Myocyte (in vitro differentiated cells): ENCODE measurements around the gene ZNF674. TPM values are rescaled to one million over a fixed set of nuclear protein-coding genes. Genes with fewer than 3 reads are reported as not detected.
"Not testable (repeated sequence)": the region's sequence is repeated elsewhere in the genome, so short reads cannot be mapped to it uniquely, and the experiment has no call there.

ENCODE experiments used
- DNase-seq: peaks from one replicate; pipeline ENCODE4 v3.0.0-alpha.2; 2012; ENCODE audit warnings: low read depth
- total RNA-seq: library from RNA; depleted of rRNA; stranded (reverse); fragments of >200 nt; gene quantifications from 2 replicates; pipeline ENCODE4 v1.2.3, GENCODE V29; 2014

Gene ZNF674
- total RNA-seq, 1 donor from 2014 or later: 1.7 TPM

DNA sequence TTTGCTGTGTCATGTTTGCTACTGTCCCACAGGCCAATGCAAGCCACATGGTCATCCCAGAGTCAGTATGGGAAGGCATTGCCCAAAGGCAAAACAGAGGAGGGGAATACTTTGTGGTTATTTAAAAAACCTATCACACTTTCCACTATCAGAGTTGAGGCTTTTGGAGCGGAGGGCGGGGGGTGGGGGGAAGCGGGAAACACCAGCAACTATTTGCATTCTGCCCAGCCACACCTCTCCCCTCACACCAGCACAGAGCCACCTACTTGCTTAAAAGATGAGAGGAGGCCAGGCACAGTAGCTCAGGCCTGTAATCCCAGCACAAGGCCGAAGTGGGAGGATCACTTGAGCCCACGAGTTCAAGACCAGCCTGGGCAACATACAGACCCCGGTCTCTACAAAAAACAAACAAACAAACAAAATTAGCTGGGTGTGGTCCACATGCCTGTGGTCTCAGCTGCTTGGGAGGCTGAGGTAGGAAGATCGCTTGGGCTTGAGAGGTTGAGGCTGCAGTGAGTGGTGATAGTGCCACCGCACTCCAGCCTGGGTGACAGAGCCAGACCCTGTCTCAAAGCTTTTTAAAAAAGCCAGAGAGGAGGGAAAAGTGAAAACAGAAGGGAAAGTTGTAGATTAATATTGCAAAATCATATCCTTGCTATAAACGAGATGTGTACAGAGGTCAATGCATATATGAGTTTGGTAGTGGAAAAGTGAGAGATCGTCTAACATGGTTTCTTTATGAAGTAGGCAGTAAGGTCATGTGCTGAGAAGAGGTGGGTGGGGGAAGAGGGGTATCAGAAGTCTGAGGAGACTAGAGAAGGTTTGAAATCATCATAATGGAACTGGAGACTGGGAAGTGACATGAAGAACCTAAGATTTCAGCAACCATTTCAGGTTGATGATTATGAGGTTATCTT lies 26.5 kb upstream of the ZNF674 start:
- no peak for DNase-seq

DNA sequence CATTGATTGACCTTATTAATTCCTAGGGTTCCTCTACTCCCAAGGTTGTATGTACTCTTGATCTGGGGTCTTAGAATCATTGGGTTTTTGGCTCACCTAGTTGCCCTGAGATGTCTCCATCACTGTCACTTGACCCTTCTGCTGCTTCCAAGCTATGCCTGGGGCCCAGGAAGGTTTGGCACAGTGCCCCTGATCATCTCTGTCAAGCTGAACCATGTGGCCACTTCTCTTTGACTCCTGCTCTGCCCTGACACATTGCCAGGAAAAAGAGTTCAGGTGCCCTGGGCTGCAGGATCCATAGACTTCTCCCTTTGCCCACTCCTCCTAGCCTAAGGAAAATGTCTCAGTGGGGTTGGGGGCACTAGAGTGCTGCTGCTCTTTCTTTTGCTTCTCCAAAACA lies 24.4 kb upstream of the ZNF674 start:
- no peak for DNase-seq

DNA sequence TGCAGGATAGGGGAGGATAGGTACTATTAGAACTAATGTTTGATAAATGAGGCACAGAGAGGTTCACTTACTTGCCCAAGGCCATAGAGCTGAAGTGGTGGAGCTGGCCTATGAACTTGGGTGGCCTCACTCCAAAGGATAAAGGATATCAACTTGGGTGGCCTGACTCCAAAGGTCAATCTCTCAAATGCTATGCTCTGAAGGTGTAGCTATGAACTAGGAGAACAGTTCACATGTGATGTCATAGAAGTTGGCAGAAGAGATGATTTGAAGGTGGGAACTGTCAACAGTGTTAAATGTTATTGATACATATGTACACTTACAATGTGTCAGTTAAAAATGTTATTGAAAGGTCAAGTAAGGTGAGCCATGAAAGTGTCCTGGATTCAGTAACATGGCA lies 22.2 kb upstream of the ZNF674 start:
- no peak for DNase-seq

DNA sequence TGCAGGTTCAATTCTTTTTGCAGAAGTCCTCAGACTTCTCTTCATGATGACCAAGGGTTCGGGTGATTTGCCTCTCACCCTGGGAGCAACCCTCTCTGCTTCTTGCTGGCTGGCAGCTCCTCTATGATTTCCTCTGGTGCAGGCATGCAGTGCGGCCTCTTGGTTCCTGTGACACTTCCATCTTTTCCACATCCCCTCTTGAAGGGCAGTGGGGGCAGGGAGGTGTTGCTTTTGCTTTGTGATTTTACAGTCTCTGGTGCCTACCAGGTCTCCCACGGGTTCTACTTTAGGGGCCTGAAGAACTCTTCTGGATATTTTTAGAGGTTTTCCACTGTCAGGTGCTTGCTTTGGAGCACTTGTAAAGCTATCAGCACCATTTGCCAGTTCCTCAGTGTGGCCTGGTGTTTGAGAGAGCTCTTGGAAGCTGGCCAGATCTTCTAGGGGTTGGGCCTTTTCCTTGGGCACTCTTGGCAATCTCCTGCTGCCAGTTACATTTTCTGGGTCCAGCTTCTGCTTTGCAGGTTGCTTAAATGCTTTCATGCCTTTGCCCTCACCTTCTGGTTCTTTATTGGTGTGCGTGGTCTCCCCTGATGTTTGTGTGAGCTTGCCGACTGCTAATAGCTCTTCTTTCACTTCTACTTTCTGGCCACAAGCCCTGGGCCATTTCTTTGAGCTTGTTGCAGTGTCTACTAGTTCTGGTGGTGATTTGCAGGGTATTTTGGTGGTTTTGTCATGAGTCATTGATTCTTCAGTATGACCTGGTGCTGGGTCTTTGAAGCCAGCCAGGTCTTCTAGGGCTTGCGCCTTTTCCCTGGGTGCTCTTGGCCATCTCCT lies 16.8 kb upstream of the ZNF674 start:
- DNase-seq: no peak

DNA sequence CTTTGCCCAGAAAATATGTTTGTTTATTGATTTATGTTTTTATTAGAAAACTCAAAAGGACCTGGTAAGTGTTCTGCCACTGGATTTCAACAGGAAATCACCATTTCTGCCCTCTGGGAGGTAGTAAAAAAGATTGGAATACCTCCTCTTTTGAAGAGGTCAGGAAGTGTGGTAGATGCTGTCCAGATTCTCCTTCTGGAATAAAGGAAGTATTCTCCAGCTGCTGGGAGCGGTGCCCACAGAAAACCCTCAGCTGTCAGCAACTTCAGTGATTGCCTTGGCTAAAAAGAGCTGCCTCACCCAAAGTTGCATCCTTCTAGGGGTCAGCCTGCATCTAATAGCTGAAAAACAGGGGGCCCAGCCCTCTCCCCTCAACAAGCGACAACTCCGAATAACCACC lies 13.8 kb upstream of the ZNF674 start:
- peak; percentile 57 for DNase-seq

DNA sequence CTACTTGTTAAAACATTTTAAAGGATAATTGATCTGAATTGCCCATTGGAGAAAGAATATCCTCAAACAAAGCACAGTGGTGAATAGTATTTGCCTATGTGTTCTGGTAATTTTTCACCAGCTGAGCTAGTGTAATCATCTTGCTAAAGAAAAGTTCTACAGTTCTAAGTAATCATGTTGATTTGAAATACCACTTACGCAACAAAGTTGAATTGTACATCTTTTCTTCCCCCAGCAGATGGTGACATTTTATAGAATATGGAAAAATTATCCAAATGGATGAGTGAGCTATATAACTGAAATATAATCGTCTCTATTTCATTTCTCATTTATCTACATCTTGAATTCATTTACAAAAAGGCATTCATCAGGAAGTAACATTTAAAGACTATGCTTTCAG lies 9.7 kb upstream of the ZNF674 start:
- peak; percentile 33 for DNase-seq

DNA sequence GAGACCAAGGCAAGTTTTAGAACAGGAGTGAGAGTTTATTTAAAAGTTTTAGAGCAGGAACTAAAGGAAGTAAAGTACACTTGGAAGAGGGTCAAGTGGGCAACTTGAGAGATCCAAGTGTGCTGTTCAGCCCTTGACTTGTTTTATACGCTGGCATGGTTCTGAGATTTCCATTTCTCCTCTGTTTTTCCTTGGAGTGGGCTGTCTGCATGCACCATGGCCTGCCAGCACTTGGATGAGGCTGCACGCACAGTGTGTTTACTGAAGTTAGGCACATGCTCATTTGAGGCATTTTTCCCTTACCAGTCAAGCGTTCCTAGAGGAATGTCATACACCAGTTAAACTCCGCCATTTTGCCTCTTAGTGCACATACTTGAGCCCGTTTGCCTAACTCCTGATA lies 8.7 kb upstream of the ZNF674 start:
- no peak for DNase-seq

DNA sequence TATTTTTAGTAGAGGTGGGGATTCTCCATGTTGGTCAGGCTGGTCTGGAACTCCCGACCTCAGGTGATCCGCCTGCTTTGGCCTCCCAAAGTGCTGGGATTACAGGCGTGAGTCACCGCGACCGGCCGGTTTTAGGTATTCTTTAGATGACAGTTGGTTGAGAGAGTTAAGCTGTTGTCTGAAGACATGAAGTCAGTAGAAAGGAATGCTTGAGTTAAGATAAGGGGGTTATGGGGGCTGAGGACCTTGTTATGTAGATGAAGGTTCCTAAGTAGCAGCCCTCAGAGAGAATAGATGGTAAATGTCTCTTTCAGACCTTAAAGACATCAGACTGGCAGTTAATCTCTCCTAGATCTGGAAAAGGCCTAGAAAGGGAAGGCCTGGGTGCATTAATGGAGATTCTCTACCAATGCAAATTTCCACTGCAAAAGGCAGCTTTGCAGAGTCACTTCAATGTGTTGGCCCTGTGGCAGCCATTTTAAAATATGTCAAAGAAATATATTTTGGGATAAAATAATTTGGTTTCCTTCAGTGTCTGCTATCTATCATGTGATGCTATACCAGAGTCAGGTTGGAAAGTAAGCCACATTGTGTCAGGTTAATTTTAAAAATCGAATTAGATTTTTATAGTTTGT lies 6.4 kb upstream of the ZNF674 start:
- peak; percentile 11 for DNase-seq

DNA sequence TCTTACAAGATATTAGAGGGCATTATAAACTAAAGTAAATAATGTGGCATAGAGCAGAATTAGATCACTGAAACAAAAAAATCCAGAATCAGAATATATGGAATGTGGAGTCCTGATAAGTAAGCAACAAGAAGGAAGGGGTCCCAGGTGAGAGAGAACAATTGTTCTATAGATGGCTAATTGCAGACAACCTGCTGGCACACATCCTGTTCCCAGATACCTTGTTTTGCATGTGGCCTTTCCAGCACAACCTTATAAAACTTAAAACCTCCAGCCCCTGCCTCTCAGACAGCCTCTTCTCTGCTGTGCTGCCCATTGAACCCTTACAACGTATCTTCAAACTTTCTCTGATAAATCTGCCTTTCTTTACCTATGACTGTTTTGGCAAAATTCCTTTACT lies 4.7 kb upstream of the ZNF674 start:
- DNase-seq: no peak

DNA sequence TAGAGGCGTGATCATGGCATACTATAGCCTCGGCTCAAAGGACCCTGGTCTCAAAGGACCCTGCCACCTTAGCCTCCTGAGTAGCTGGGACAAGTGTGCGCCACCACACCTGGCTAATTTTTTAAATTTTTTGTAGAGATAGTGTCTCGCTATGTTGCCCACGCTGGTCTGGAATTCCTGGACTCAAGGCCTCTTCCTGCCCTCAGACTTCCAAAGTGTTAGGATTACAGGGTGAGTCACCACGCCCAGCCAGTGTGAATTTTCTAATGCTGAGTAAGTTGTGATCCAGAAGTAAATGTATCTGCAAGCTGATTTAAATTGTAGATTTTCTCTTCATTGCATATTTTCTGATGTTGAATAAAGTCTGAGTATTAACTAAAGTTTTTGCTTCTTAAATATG lies 2.6 kb upstream of the ZNF674 start:
- peak; percentile 67 for DNase-seq

DNA sequence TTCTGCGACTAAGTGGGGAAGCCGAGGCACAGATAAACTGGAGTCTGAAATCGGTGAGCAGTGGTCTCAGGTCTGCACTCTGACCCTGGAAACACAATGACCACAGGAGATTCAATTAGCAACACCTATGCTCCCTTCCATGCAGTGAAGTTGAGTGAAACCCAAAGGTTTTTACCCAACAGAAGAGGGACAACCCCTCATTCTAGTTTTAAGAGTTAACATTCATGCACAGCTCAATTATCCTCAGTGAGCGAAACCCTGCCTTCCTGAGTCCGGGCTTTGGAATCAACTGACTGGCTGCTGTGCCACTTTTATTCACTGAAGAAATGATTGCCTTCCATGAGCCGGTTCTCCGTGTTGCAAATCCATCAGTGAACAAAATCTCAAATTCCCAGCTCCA lies 694 bp downstream of the ZNF674 start:
- DNase-seq: not testable (repeated sequence)

DNA sequence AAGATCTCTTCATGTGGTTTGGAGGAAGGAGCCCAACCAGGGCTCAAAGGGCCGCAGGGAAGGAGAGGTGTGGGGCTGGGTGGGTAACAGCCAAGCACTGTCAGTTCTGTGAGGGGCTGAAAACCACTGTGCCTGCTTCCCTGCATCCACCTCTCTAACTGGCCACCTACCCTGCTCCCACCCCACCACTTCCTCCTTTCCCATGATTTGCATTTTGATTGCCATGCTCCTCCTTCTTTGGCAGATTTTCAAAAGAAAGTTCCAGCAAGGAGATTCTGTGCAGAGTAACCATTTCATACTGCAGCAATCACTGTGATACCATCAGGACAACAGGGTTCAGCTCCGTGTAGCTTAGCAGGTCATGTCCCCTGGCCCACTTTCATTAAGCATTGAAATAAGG lies 1.8 kb downstream of the ZNF674 start:
- DNase-seq: no peak

DNA sequence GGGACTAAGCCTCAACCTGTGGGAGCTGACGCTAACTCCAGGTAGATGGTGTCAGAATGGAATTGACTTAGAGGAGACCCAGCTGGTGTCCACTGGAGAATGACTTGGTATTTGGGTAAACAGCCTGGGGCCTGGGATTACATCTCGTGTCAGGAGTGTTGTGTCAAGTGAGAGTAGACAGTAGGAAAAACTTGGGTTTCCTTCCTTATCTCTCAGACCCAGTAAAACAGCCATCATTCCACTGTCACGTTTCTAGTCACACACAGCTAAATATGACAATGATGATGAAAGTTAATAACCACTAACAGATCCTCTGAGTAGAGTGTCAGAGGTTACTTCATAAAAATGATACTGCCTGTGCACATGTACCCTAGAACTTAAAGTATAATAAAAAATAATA lies 13.8 kb downstream of the ZNF674 start:
- no peak for DNase-seq

DNA sequence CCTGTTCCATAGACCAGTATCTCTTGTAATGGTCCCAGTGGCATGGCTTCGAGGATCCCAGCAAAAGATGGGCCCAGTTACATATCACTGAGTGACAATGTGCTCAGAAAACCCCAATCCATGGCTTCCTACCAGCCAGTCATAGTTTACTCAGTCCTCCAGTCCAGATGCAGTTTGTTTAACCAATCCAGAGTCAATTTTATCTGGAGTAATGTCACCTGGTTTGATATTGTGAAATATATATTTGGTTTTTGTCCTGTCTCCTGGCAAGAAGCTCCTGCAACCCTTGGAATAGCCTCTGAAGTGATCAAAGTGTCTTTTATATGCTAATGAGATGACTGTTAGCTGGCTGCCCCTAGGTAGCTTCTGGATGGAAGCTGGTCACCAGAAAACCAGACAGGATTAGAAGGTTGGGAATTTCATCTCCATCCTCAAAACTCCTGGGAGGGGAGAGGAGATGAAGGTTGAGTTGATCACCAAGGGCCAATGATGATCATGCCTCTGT lies 14.8 kb downstream of the ZNF674 start:
- not testable (repeated sequence) for DNase-seq

DNA sequence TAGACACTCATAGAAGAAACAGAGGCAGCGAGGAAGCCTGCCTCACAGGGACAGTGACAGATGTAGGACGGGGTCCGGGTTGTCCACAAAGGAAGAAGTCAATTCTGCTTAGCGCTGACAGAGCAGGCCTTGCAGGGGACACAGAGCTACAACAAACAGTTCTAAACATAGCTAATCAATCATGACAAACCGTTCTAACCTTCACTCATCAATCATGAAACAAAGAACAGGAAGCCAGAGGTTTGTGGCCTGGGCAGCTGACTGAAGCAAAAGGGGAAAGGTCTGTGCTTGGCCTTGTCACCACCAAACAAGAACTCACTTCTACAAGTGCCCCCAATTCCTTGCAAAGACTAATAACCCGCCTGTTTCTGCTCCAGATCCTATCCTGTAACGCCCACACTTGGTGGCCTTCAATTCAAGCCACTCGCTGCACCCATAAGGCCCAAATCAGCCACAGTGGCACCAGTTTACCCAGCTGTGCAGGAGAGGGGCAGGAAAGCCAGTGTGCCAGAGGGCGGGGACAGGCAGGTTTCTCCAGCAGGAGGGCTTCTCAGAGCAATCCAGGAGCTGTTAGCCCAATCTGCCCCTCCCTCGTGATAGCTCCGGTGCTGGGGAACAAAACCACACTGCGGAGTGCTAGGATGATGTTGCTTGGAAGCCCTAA lies 15.3 kb downstream of the ZNF674 start:
- not testable (repeated sequence) for DNase-seq

DNA sequence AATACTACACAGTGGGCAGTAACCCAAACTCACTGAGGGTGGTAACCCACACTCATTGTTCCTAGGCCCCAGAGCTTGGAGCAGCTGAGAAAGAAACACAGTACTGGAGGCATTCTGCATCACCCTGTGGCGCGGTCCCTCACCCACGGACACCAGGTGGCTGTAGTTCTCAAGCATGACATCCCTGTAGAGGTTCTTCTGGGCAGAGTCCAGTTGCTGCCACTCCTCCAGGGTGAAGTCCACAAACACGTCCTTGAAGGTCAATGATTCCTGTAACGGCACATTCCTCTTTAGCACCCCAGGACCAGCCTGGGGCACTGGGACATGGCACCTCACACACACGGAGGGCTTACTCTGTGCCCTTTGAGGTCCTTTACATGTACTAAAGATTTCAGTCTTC lies 16.6 kb downstream of the ZNF674 start:
- peak; percentile 30 for DNase-seq

DNA sequence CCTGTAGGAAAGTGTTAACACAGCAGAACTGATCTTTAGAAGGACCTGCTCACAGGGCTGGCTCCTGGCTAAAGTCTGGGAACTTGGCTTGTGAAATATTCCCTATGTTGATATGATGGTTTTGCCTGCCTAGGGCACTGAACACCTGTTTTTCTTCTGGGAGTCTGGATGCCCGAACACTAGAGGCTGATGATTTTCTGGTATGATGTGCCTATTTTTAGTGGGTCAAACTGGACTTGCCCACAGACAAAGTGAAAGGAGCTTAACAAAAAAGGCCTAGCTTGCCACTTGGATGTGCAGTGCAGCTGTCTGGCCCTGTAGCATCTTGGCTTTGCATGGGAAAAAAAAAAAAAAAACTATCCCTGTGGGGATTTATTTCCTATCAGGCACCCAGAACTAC lies 39.1 kb downstream of the ZNF674 start:
- peak; percentile 84 for DNase-seq

DNA sequence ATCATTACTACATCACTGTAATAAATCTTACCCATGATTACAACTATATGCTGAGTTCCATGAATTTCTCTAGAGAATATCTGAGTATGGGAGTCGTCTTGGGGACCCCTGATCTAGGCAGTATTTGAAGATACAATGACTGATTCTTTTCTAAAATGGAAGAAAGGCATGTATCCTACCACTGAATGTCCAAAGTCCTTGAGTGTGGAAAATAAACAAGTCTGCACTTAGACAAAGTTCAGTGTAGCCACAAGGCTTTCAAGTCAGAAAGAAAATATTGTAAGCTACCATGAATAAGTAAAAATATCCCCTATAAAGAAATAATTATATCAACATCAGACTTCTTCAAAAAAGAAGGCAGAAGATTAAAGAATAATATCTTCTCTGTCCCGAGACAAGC lies 42.4 kb downstream of the ZNF674 start:
- DNase-seq: no peak

DNA sequence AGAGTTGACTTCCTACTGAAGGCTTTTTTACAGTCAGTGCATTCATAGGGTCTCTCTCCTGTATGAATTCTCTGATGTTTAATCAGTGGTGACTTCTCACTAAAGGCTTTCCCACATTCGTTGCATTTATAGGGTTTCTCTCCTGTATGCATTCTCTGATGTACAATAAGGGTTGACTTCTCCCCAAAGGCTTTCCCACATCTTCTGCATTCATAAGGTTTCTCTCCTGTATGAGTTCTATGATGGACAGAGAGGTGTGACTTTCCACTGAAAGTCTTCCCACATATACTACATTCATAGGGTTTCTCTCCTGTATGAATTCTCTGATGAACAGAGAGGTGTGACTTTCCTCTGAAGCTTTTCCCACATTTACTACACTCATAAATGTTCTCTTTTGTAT lies 45.2 kb downstream of the ZNF674 start:
- DNase-seq: no peak

DNA sequence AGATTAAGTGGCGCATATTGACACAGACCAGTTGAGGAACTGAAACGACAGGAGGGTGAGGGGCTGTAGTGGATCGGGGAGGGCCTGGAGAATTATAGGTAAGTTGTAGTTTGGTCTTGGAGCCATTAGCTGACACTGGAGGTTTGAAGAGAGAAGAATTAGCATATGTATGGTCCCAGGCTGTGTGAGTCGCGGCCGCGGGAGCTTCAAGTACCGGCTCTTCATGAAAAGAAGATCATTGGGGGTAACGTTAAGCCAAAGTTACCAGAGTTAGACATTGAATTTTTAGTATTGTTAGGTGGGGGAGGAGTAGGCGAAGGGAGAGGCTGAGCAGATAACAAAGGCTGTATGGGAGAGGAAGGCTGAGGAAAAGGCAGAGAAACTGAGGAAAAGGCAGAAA lies 56.5 kb downstream of the ZNF674 start:
- no peak for DNase-seq

DNA sequence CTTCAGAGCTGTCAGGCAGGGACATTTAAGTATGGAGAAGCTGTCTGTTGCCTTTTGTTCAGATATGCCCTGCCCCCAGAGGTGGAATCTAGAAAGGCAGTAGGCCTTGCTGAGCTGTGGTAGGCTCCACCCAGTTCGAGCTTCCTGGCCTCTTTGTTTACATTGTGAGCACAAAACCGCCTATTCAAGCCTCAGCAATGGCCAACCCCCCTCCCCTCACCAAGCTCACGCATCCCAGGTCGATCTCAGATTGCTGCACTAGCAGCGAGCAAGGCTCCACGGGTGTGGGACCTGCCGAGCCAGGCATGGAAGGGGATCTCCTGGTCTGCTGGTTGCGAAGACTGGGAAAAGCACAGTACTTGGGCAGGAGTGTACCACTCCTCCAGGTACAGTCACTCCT lies 59.3 kb downstream of the ZNF674 start:
- DNase-seq: no peak
